GM12878 (cell line): ENCODE data around the gene CPT2. TPM values are rescaled to one million over a fixed set of nuclear protein-coding genes. Genes with fewer than 3 reads are reported as not detected.

ENCODE experiments used
- ATAC-seq: fragments of 200-7000 bp; cut with Tn5 transposase; 3 replicates; pipeline ENCODE4 v1.9.1; 2020; ENCODE audit warnings: mild to moderate bottlenecking, moderate library complexity
- BruUV-seq: library from RNA; stranded (reverse); fragments of 400-500 nt; replicated peaks from 2 replicates; lab custom pipeline; 2021; lab: Mats Ljungman, UMichigan
- CTCF ChIA-PET: fragments of 300-600 bp; sonication (Branson Sonifier 250); formaldehyde crosslinking; extraction: SDS; loops from one replicate; lab custom pipeline; 2021; ENCODE audit warnings: inconsistent platforms; lab: Yijun Ruan, JAX
- POLR2A ChIA-PET: fragments of 350-600 bp; formaldehyde crosslinking; extraction: SDS; loops from one replicate; lab custom pipeline; 2021; ENCODE audit warnings: inconsistent platforms; lab: Charles Lee
- RAD21 ChIA-PET: fragments of 300-600 bp; sonication (Branson Sonifier 250); formaldehyde crosslinking; loops from one replicate; lab custom pipeline; 2023; ENCODE audit warnings: antibody characterized with exemption; ENCODE audit not compliant: unreplicated experiment; lab: Charles Lee
- SMC1A ChIA-PET: fragments of 300-600 bp; sonication (Branson Sonifier 250); formaldehyde crosslinking; loops from one replicate; lab custom pipeline; 2023; ENCODE audit not compliant: unreplicated experiment, uncharacterized antibody; lab: Charles Lee
- DNase-seq: peaks from one replicate; pipeline ENCODE4 v3.0.0-alpha.2; 2011; ENCODE audit warnings: low read depth, low spot score
- FAIRE-seq: peaks from 3 replicates; lab custom pipeline; 2011; peaks lifted over from hg19 to GRCh38; lab: Jason Lieb, UNC
- H2AFZ ChIP-seq: 2 replicates; pipeline ENCODE4 v1.6.0; 2011; ENCODE audit warnings: low read depth, low read length, control low read depth; ENCODE audit not compliant: control insufficient read depth
- H3K27ac ChIP-seq: 2 replicates; pipeline ENCODE4 v1.5.1; 2011; ENCODE audit warnings: control low read depth; ENCODE audit not compliant: control insufficient read depth, insufficient read depth
- H3K27me3 ChIP-seq, 2 experiments: replicated peaks in 1 of 2; 2 replicates each; pipeline versions ENCODE4 v1.6.0 to v1.6.1; 2011; ENCODE audit warnings: low read length in 1 of 2; ENCODE audit not compliant: control insufficient read depth in 2 of 2, insufficient read depth in 2 of 2
- H3K36me3 ChIP-seq, 2 experiments: 2 replicates each; pipeline ENCODE4 v1.5.1; 2011; ENCODE audit warnings: low read length in 1 of 2; ENCODE audit not compliant: control insufficient read depth in 2 of 2, insufficient read depth in 2 of 2
- H3K4me1 ChIP-seq: 2 replicates; pipeline ENCODE4 v1.6.1; 2011; ENCODE audit warnings: mild to moderate bottlenecking, low read length, moderate library complexity, mixed read lengths; ENCODE audit not compliant: control insufficient read depth, insufficient read depth
- H3K4me2 ChIP-seq: 2 replicates; pipeline ENCODE4 v1.6.0; 2011; ENCODE audit warnings: control low read depth; ENCODE audit not compliant: control insufficient read depth, insufficient read depth
- H3K4me3 ChIP-seq: fragments of 200-600 bp; sonication (generic); 2 replicates; pipeline ENCODE4 v1.5.1; 2016
- H3K79me2 ChIP-seq: 2 replicates; pipeline ENCODE4 v1.6.0; 2011; ENCODE audit warnings: low read length; ENCODE audit not compliant: control insufficient read depth, insufficient read depth
- H3K9ac ChIP-seq: 2 replicates; pipeline ENCODE4 v1.8.0; 2011; ENCODE audit warnings: low read length, control low read depth, mixed read lengths; ENCODE audit not compliant: control insufficient read depth, insufficient read depth
- H3K9me3 ChIP-seq: replicated peaks from 3 replicates; pipeline ENCODE4 v1.5.1; 2011; ENCODE audit warnings: mild to moderate bottlenecking, low read length; ENCODE audit not compliant: control insufficient read depth, insufficient read depth
- H4K20me1 ChIP-seq: 2 replicates; pipeline ENCODE4 v1.6.0; 2011; ENCODE audit not compliant: control insufficient read depth, insufficient read depth
- FOXM1 ChIP-seq: IDR thresholded peaks from 2 replicates; pipeline ENCODE4 v1.6.1; 2012; ENCODE audit warnings: low read depth, mild to moderate bottlenecking, inconsistent platforms, low read length, moderate library complexity
- GABPA ChIP-seq: IDR thresholded peaks from 2 replicates; pipeline ENCODE4 v1.6.1; 2014; ENCODE audit warnings: antibody characterized with exemption, low read depth, mild to moderate bottlenecking, inconsistent platforms
- JUND ChIP-seq: IDR thresholded peaks from 2 replicates; pipeline ENCODE4 v1.6.1; 2012; ENCODE audit warnings: low read depth, mild to moderate bottlenecking, low read length, improper control_type of control experiment, moderate library complexity
- SUZ12 ChIP-seq: fragments of 200-600 bp; sonication (generic); IDR thresholded peaks from one replicate; pipeline ENCODE4 v1.6.1; 2018; ENCODE audit warnings: antibody characterized with exemption, mild to moderate bottlenecking; ENCODE audit not compliant: unreplicated experiment
- WGBS: methylation state at CpG from one replicate; pipeline ENCODE4 v1.1.6; 2016; ENCODE audit warnings: low lambda C conversion rate; ENCODE audit not compliant: insufficient replicate concordance, insufficient coverage; ENCODE audit errors: missing lambda C conversion rate; 5-methylcytosine and 5-hydroxymethylcytosine counted together
- in situ Hi-C: fragments of 300-500 bp; cut with MboI; formaldehyde crosslinking; loops from 9 replicates; pipeline ENCODE4 v1.14.3; 2018; ENCODE audit warnings: mixed read lengths
- intact Hi-C: fragments of 100-400 bp; cut with micrococcal nuclease; formaldehyde crosslinking; loops from one replicate; pipeline ENCODE4 v1.14.2; 2022; ENCODE audit not compliant: unreplicated experiment
- polyA plus RNA-seq, 11 experiments: library from polyadenylated mRNA; depleted of rRNA in 4 of 11; unstranded in 6 of 11; stranded (reverse) in 5 of 11; fragments of >200 nt; fragmentation: Nextera tagmentation in 4 of 11; fragmentation: Illumina TruSeq in 1 of 11; extraction: Ambion mirVana in 4 of 11; extraction: Trizol in 1 of 11; gene quantifications; 1 replicate in 1 of 11; 2 replicates in 10 of 11; pipeline versions ENCODE4 v1.2.1 to v1.2.3, GENCODE V29; 2011 to 2016; ENCODE audit warnings: inconsistent platforms in 2 of 11, missing spikeins in 2 of 11, low read depth in 1 of 11
- total RNA-seq, 4 experiments: library from RNA; depleted of rRNA in 3 of 4; stranded (reverse); fragments of >200 nt in 3 of 4; fragmentation: Illumina TruSeq in 1 of 4; extraction: Trizol in 1 of 4; gene quantifications; 2 replicates each; pipeline versions ENCODE4 v1.2.1 to v1.2.3, GENCODE V29; 2013 to 2021
- TF ChIP-seq, protein P1 (sequence below): fragments of 150-350 bp; IDR thresholded peaks from 2 replicates; pipeline ENCODE4 v1.6.1; 2016; ENCODE audit warnings: low read depth, low read length

CPT2 gene
- total and polyA plus RNA-seq, 10 of the 15 experiments (the other 5 are each of a cell fraction or from before 2014, with no cell fraction given) = 10.1 to 36.2 (median 26.3) TPM

DNA sequence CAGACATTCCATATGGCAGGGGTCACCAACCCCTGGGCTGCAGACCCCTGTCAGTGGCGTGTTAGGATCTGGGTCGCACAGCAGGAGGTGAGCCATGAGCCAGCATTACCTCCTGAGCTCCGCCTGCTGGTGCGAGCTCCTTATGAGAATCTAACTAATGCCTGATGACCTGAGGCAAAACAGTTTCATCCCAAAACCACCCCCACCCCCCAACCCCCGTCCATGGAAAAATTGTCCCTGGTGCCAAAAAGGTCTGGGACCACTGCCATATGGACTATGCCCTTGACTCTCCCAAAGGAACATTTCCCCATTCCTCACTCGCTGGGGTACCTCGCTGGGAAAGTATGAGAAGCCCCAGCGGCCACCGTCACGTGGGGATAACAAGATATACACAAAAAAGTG is 6.4 kb upstream of the CPT2 start:
- FAIRE-seq (no peak), ATAC-seq (no peak), DNase-seq (no peak)
- H4K20me1 ChIP-seq = no peaks in the 10 kb centered on the region
- no peaks in the 10 kb centered on the region; a peak in 1 of 4 replicates for H3K27me3 ChIP-seq
- H3K9me3 ChIP-seq = no peaks in the 10 kb centered on the region
- intact Hi-C loops (no loop called here), in situ Hi-C loops (loop anchor here (25.0 kb wide), 1 partner anchor 278 kb away; the partner anchor contains the start of gene ECHDC2)
- no peak overlapping the region for H3K27ac ChIP-seq
- no peak overlapping the region for H3K4me2 ChIP-seq
- H3K36me3 ChIP-seq = no peaks in the 10 kb centered on the region
- no peaks in the 10 kb centered on the region for H3K4me1 ChIP-seq
- BruUV-seq = no TSS peak
- TF ChIP-seq SUZ12 (no peak), JUND (no peak), FOXM1 (no peak), GABPA (no peak)
- TF ChIP-seq, protein P1, sequence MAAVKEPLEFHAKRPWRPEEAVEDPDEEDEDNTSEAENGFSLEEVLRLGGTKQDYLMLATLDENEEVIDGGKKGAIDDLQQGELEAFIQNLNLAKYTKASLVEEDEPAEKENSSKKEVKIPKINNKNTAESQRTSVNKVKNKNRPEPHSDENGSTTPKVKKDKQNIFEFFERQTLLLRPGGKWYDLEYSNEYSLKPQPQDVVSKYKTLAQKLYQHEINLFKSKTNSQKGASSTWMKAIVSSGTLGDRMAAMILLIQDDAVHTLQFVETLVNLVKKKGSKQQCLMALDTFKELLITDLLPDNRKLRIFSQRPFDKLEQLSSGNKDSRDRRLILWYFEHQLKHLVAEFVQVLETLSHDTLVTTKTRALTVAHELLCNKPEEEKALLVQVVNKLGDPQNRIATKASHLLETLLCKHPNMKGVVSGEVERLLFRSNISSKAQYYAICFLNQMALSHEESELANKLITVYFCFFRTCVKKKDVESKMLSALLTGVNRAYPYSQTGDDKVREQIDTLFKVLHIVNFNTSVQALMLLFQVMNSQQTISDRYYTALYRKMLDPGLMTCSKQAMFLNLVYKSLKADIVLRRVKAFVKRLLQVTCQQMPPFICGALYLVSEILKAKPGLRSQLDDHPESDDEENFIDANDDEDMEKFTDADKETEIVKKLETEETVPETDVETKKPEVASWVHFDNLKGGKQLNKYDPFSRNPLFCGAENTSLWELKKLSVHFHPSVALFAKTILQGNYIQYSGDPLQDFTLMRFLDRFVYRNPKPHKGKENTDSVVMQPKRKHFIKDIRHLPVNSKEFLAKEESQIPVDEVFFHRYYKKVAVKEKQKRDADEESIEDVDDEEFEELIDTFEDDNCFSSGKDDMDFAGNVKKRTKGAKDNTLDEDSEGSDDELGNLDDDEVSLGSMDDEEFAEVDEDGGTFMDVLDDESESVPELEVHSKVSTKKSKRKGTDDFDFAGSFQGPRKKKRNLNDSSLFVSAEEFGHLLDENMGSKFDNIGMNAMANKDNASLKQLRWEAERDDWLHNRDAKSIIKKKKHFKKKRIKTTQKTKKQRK = no peak
- WGBS = 43% methylated on average over 10 of the region's 10 CpGs
- RAD21 ChIA-PET = no interaction called here
- POLR2A ChIA-PET = no interaction called here
- SMC1A ChIA-PET = interaction anchor here (0.6 to 1.5 kb wide), 2 partner anchors 8 to 10 kb away, joined by 3 read pairs; no protein-coding TSS in a partner anchor
- CTCF ChIA-PET = interaction anchor here (3.5 kb wide), 1 partner anchor 9 kb away, joined by 16 read pairs; no protein-coding TSS in a partner anchor
- H2AFZ ChIP-seq = no peak overlapping the region
- H3K9ac ChIP-seq = no peak overlapping the region
- no peak overlapping the region for H3K4me3 ChIP-seq
- H3K79me2 ChIP-seq = no peaks in the 10 kb centered on the region
